GM13977 (cell line): ENCODE measurements around the gene SGIP1.
"Not testable (repeated sequence)": the region's sequence is repeated elsewhere in the genome, so short reads cannot be mapped to it uniquely, and the experiment has no call there.

Experiments used
- DNase-seq: peaks from one replicate; pipeline ENCODE4 v3.0.0; 2012; ENCODE audit warnings: low spot score
- in situ Hi-C: fragments of 300-500 bp; cut with MboI; formaldehyde crosslinking; loops from one replicate; pipeline ENCODE4 v1.12.0; 2022; ENCODE audit warnings: low sequenced_read_pairs, low pct_unique_long_range_greater_than_20kb, mixed read lengths, inconsistent platforms; ENCODE audit not compliant: unreplicated experiment
- TF ChIP-seq, protein P1 (sequence below): IDR thresholded peaks from 2 replicates; pipeline ENCODE4 v1.5.1; 2012; ENCODE audit warnings: mild to moderate bottlenecking, control low read depth; ENCODE audit not compliant: insufficient read depth; ENCODE audit errors: extremely low read depth, missing control alignments

The SGIP1 gene

DNA sequence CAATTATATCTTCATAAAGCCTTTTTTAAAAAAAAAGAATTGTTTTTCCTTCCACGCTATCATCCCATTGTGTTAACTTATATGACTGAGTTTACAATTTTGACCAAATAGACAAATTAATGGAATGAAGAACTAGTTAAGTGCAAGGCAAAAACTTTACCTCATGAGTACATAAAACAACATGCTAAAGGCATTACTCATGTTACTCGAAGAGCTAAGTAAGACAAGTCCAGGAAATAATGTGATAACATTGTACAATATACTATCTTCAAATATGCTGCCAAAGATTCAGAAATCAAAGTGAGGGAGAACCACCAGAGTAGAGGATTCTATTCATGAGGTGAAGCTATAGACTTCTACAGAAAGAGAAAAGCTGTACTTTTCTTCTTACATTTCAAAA is 194.1 kb downstream of the SGIP1 start:
- no peak for DNase-seq
- TF ChIP-seq, protein P1, sequence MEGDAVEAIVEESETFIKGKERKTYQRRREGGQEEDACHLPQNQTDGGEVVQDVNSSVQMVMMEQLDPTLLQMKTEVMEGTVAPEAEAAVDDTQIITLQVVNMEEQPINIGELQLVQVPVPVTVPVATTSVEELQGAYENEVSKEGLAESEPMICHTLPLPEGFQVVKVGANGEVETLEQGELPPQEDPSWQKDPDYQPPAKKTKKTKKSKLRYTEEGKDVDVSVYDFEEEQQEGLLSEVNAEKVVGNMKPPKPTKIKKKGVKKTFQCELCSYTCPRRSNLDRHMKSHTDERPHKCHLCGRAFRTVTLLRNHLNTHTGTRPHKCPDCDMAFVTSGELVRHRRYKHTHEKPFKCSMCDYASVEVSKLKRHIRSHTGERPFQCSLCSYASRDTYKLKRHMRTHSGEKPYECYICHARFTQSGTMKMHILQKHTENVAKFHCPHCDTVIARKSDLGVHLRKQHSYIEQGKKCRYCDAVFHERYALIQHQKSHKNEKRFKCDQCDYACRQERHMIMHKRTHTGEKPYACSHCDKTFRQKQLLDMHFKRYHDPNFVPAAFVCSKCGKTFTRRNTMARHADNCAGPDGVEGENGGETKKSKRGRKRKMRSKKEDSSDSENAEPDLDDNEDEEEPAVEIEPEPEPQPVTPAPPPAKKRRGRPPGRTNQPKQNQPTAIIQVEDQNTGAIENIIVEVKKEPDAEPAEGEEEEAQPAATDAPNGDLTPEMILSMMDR: no peak
- in situ Hi-C loops: no loop called here

DNA sequence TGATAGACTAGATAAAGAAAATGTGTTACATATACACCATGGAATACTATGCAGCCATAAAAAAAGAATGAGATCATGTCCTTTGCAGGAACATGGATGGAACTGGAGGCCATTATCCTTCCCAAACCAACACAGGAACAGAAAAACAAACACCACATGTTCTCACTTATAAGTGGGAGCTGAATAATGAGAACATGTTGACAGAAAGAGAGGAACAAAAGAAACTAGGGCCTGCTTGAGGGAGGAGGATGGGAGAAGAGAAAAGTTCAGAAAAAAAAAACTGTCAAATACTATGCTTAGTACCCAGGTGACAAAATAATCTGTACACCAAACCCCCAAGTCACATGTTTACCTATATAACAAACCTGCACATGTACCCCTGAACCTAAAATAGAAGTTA is 194.8 kb downstream of the SGIP1 start:
- in situ Hi-C loops, DNase-seq: not testable (repeated sequence)

DNA sequence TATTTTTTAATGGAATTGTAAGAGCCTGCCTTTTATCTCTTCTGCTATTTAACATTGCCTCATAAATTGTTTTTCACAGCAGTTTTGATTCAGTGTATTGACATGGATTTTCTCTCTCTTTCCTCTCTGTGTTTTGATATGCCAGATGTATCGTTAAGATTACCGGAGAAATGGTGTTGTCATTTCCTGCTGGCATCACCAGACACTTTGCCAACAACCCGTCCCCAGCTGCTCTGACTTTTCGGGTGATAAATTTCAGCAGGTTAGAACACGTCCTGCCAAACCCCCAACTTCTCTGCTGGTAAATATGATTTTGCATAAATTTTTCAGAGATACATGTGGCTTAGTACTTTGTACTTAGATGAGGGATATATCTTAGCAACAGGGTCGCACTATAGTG is 195.2 kb downstream of the SGIP1 start:
- in situ Hi-C loops: no loop called here
- no peak for DNase-seq
- TF ChIP-seq, protein P1: no peak

DNA sequence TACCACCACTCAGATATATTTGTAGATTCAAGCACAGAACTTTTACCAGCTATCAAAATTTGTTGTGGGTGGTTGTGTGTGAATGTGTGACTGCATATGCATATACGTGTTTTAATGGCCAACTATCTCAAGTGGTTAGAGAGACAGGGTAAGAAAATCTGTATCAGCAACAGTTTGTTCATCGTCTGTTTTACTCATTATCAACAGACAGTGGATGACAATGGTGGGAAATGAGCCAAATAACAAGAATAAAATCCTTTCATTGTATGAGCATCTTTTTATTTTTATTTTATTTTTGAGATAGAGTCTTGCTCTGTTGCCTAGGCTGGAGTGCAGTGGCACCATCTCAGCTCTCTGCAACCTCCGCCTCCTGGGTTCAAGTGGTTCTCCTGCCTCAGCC is 195.6 kb downstream of the SGIP1 start:
- TF ChIP-seq, protein P1: no peak
- in situ Hi-C loops: no loop called here
- no peak for DNase-seq

DNA sequence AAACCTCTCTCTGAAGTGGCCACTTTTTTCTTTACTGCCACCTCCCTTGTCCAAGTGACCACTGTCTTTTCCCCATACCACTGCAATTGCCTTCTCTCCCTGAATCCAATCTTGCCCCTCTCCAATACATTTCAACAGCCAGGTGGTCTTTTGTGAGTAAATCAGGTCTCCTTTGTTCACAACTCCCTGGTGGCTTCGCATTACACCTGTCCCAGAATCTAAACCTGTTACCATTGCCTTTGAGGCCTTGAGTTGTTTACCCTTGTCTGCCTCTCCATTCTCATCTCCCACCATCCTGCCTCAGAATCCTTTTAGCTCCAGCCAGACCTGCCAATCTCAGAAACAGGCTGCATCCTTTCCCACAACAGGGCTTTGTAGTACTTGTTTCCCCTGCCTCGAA is 196.5 kb downstream of the SGIP1 start:
- TF ChIP-seq, protein P1: no peak
- in situ Hi-C loops: no loop called here
- DNase-seq: no peak

DNA sequence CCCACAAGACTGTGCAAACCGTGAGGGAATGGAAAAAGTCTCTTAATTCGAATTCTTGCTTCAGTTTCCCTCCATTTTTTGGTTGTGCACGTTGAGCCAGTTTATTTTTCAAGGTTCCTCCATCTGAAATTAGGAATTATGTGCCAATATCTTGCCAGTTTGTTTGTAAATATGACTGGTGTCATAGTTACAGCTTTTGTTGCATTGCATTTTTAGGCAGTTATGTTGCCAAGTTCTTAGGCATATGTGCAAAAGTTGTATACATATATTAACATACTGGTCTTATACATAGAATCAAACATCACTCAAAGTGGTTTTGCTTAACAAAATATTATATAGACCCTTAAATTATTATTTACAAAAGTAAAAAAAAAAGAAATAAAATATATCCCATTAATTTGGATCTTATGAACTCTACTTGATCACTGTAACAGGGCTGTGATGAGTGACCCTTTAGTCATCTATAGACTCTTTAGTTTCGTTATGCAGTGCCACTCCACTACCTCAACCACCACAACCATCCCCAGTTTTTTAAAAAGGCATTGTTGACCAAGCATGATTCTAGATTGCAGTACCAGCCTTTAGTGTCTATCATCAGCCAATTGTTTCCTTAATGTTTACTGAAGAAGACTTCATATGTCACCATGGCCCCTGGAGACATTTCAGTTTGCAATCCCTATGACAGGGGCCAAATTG is 197.4 kb downstream of the SGIP1 start:
- DNase-seq: no peak
- TF ChIP-seq, protein P1: no peak
- in situ Hi-C loops: no loop called here

DNA sequence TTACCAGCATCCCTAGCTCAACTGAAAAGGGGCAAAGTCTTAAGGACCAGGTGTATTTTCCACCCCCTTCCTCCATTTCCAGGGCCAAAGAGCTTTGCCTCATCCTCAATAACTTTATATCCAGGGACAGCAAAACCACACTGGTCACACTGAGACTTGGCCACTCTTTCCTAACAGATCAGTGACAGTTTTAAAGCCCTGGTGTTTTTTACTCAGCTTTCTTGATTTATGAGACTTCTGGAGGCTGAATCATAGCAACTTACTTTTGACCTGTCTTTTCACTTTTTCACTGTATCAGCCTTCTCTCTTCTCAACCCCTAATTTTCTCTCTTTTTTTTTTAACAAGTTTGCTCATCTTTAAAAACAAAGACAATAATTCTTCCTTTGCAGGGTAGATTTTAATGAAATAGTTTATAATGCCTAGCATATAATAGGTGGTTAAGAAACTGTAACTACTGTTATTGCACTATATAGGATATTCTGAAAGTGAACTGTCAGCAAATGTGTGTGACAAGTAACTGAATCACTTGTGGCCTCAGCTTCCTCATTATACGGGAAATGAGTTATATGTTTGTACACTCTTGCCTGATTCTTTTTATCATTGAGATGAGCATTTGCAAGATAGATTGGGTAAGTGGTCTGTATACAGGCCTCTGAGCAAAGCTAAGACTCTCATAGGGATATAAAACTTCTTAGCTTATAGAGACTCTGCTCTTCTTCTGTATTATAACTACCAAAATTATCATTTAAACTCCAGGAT is 198.6 kb downstream of the SGIP1 start:
- DNase-seq: no peak
- in situ Hi-C loops: no loop called here
- TF ChIP-seq, protein P1: no peak
